OCI-LY3 (cell line): ENCODE results near the gene GNPNAT1.

Experiments used
- H2AFZ ChIP-seq: fragments of 200-600, 300-600 bp; shearing (Covaris generic); 2 replicates; pipeline ENCODE4 v1.6.0; 2014; ENCODE audit warnings: antibody characterized with exemption, low read depth, low read length
- H3K27ac ChIP-seq: fragments of 200-600, 300-600 bp; sonication (generic); 2 replicates; pipeline ENCODE4 v1.5.1; 2014; ENCODE audit warnings: mild to moderate bottlenecking, low read length, moderate library complexity, mixed read lengths
- H3K27me3 ChIP-seq: fragments of 200-600, 300-600 bp; sonication (generic); 2 replicates; pipeline ENCODE4 v1.6.1; 2014; ENCODE audit warnings: low read depth, low read length, mixed read lengths
- H3K36me3 ChIP-seq: fragments of 200-600, 300-600 bp; sonication (generic); replicated peaks from 2 replicates; pipeline ENCODE3; 2014; ENCODE audit warnings: low read depth, low read length, mixed read lengths
- H3K4me1 ChIP-seq: fragments of 300-600, 200-600 bp; sonication (generic); 2 replicates; pipeline ENCODE4 v1.6.1; 2014; ENCODE audit warnings: low read length, mixed read lengths
- H3K4me2 ChIP-seq: fragments of 200-600, 300-600 bp; sonication (generic); 2 replicates; pipeline ENCODE4 v1.6.1; 2014; ENCODE audit warnings: low read length, mixed read lengths
- H3K4me3 ChIP-seq: fragments of 300-600, 200-600 bp; sonication (generic); 2 replicates; pipeline ENCODE4 v1.5.1; 2014; ENCODE audit warnings: antibody characterized with exemption, mild to moderate bottlenecking, low read length, moderate library complexity
- H3K79me2 ChIP-seq: fragments of 300-600, 200-600 bp; shearing (Covaris generic); 2 replicates; pipeline ENCODE4 v1.6.1; 2014; ENCODE audit warnings: mild to moderate bottlenecking, low read length, mixed read lengths
- H3K9ac ChIP-seq: fragments of 300-600, 200-600 bp; shearing (Covaris generic); 2 replicates; pipeline ENCODE4 v1.6.0; 2014; ENCODE audit warnings: mild to moderate bottlenecking, low read length, moderate library complexity
- H3K9me3 ChIP-seq: fragments of 200-600, 300-600 bp; shearing (Covaris generic); 2 replicates; pipeline ENCODE4 v1.6.1; 2014; ENCODE audit warnings: low read length, mixed read lengths; ENCODE audit not compliant: insufficient read depth
- H4K20me1 ChIP-seq: fragments of 200-600, 300-600 bp; sonication (generic); 2 replicates; pipeline ENCODE4 v1.6.1; 2016; ENCODE audit warnings: low read length, mixed read lengths; ENCODE audit not compliant: insufficient read depth
- CTCF ChIP-seq: fragments of 200-600, 300-600 bp; sonication (generic); IDR thresholded peaks from 2 replicates; pipeline ENCODE4 v1.5.1; 2014; ENCODE audit warnings: antibody characterized with exemption, low read length, low read depth
- EZH2phosphoT487 ChIP-seq: fragments of 200-600 bp; shearing (Covaris generic); IDR thresholded peaks from 2 replicates; pipeline ENCODE4 v1.6.1; 2018; ENCODE audit warnings: antibody characterized with exemption, mixed run types, low read depth

Gene GNPNAT1

GRCh38 chr14:52786887-52787286, 4.5 kb downstream of the GNPNAT1 start:
- Histone ChIP-seq H3K9me3 (no peaks in the 10 kb centered on the region), H3K27me3 (no peaks in the 10 kb centered on the region), H2AFZ (no peak overlapping the region), H3K79me2 (peaks cover 33% of the 10 kb centered on the region), H3K36me3 (peaks cover 7% of the 10 kb centered on the region), H3K4me1 (peaks cover 9% of the 10 kb centered on the region), H4K20me1 (0 out of 2 replicates have a peak, but pooled peaks cover 3% of the 10 kb centered on the region), H3K9ac (no peak overlapping the region), H3K27ac (no peak overlapping the region), H3K4me3 (no peak overlapping the region), H3K4me2 (no peak overlapping the region)
- TF ChIP-seq EZH2phosphoT487 (no peak), CTCF (no peak)

- TF ChIP-seq CTCF (no peak), EZH2phosphoT487 (no peak)
- Histone ChIP-seq H4K20me1 (no peaks in the 10 kb centered on the region), H3K4me2 (no peak overlapping the region), H3K36me3 (peaks cover 16% of the 10 kb centered on the region), H3K9ac (no peak overlapping the region), H3K4me1 (no peaks in the 10 kb centered on the region), H3K9me3 (no peaks in the 10 kb centered on the region), H3K4me3 (no peak overlapping the region), H3K79me2 (peaks cover 8% of the 10 kb centered on the region), H3K27me3 (no peaks in the 10 kb centered on the region), H3K27ac (no peak overlapping the region), H2AFZ (no peak overlapping the region)
Observed at GRCh38 chr14:52783206-52783605, 8.2 kb downstream of the GNPNAT1 start.

- H3K27ac ChIP-seq: no peak overlapping the region
- H3K4me2 ChIP-seq: no peak overlapping the region
- no peak overlapping the region for H2AFZ ChIP-seq
- H3K79me2 ChIP-seq: no peaks in the 10 kb centered on the region
- no peaks in the 10 kb centered on the region for H3K9me3 ChIP-seq
- peaks cover 20% of the 10 kb centered on the region for H3K36me3 ChIP-seq
- H4K20me1 ChIP-seq: no peaks in the 10 kb centered on the region
- TF ChIP-seq CTCF (no peak), EZH2phosphoT487 (no peak)
- H3K27me3 ChIP-seq: no peaks in the 10 kb centered on the region
- no peak overlapping the region for H3K4me3 ChIP-seq
- H3K9ac ChIP-seq: no peak overlapping the region
- no peaks in the 10 kb centered on the region for H3K4me1 ChIP-seq
Observed at GRCh38 chr14:52781629-52782028, 9.8 kb downstream of the GNPNAT1 start.

DNA sequence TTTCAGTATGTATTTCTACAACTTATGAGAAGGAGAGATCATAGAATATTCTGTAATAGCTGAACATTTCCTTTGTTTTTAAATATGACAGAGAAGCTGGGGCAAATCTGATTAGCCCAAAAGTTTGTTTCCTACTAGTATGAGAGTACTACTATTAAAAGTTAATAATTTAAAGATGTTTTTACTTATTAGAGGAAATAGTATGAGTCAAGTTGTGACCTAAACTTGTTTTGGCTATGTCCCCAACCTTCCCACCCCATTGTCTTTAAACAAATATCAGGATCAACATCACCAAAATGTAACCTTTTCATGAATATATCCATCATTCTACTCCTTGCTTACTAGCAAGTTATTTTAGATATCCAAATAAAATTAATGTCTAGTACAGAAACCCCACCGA, 10.5 kb downstream of the GNPNAT1 start:
- Histone ChIP-seq H4K20me1 (no peaks in the 10 kb centered on the region), H3K4me2 (no peak overlapping the region), H3K4me3 (no peak overlapping the region), H3K27ac (no peak overlapping the region), H3K4me1 (no peaks in the 10 kb centered on the region), H3K9me3 (no peaks in the 10 kb centered on the region), H3K36me3 (peaks cover 20% of the 10 kb centered on the region), H2AFZ (no peak overlapping the region), H3K9ac (no peak overlapping the region), H3K79me2 (no peaks in the 10 kb centered on the region), H3K27me3 (no peaks in the 10 kb centered on the region)
- TF ChIP-seq EZH2phosphoT487 (no peak), CTCF (no peak)
